Measurements from ENCODE around the gene RNF220. TPM values are rescaled to one million over a fixed set of nuclear protein-coding genes. Genes with fewer than 3 reads are reported as not detected.

The RNF220 gene
- total RNA-seq, 1 donor from 2014 or later = 102 TPM

- Mint-ChIP-seq H3K4me3 (no peak overlapping the region), H3K4me1 (no peaks in the 10 kb centered on the region), H3K9me3 (no peaks in the 10 kb centered on the region), H3K27ac (no peak overlapping the region), H3K27me3 (no peaks in the 10 kb centered on the region), H3K36me3 (ENCODE audit: low read depth) (no peaks in the 10 kb centered on the region)
- intact Hi-C loops (cut with micrococcal nuclease) = no loop called here
- no peak for DNase-seq
These were observed 180.4 kb downstream of the RNF220 start for GRCh38 chr1:44585315-44585920.

- Mint-ChIP-seq H3K4me1 (no peaks in the 10 kb centered on the region), H3K27me3 (no peaks in the 10 kb centered on the region), H3K27ac (no peak overlapping the region), H3K9me3 (no peaks in the 10 kb centered on the region), H3K4me3 (no peak overlapping the region), H3K36me3 (ENCODE audit: low read depth) (no peaks in the 10 kb centered on the region)
- intact Hi-C loops (cut with micrococcal nuclease) = no loop called here
- no peak for DNase-seq
These were observed 182.9 kb downstream of the RNF220 start for GRCh38 chr1:44587796-44588460.

- no peaks in the 10 kb centered on the region for H3K36me3 Mint-ChIP-seq (ENCODE audit: low read depth)
- intact Hi-C loops (cut with micrococcal nuclease) = no loop called here
These were observed 183.6 kb downstream of the RNF220 start for GRCh38 chr1:44588551-44589210.

GRCh38 chr1:44590475-44590874 is 185.4 kb downstream of the RNF220 start:
- intact Hi-C loops (cut with micrococcal nuclease) = no loop called here
- Mint-ChIP-seq H3K4me1 (no peaks in the 10 kb centered on the region), H3K4me3 (no peak overlapping the region), H3K27ac (no peak overlapping the region), H3K9me3 (no peaks in the 10 kb centered on the region), H3K36me3 (ENCODE audit: low read depth) (no peaks in the 10 kb centered on the region), H3K27me3 (no peaks in the 10 kb centered on the region)
- DNase-seq = no peak

More at GRCh38 chr1:44588551-44589210, 183.6 kb downstream of the RNF220 start:
- Mint-ChIP-seq H3K4me3 (no peak overlapping the region), H3K27me3 (no peaks in the 10 kb centered on the region), H3K9me3 (no peaks in the 10 kb centered on the region), H3K27ac (no peak overlapping the region), H3K4me1 (no peaks in the 10 kb centered on the region)
- no peak for DNase-seq

GRCh38 chr1:44591381-44591780 is 186.3 kb downstream of the RNF220 start:
- H3K27me3 Mint-ChIP-seq = no peaks in the 10 kb centered on the region
- H3K9me3 Mint-ChIP-seq = no peaks in the 10 kb centered on the region
- H3K36me3 Mint-ChIP-seq (ENCODE audit: low read depth) = no peaks in the 10 kb centered on the region
- DNase-seq = no peak
- H3K4me3 Mint-ChIP-seq = no peak overlapping the region
- no peaks in the 10 kb centered on the region for H3K4me1 Mint-ChIP-seq
- intact Hi-C loops (cut with micrococcal nuclease) = no loop called here
- H3K27ac Mint-ChIP-seq = no peak overlapping the region

- intact Hi-C loops (cut with micrococcal nuclease) = no loop called here
- no peaks in the 10 kb centered on the region for H3K4me1 Mint-ChIP-seq
- H3K4me3 Mint-ChIP-seq = no peak overlapping the region
- DNase-seq = no peak
- no peaks in the 10 kb centered on the region for H3K27me3 Mint-ChIP-seq
- H3K27ac Mint-ChIP-seq = no peak overlapping the region
- H3K36me3 Mint-ChIP-seq (ENCODE audit: low read depth) = no peaks in the 10 kb centered on the region
- no peaks in the 10 kb centered on the region for H3K9me3 Mint-ChIP-seq
These were observed 187.4 kb downstream of the RNF220 start for GRCh38 chr1:44592208-44593145.

- no peaks in the 10 kb centered on the region for H3K9me3 Mint-ChIP-seq
- no peak overlapping the region for H3K27ac Mint-ChIP-seq
- intact Hi-C loops (cut with micrococcal nuclease) = no loop called here
- no peaks in the 10 kb centered on the region for H3K36me3 Mint-ChIP-seq (ENCODE audit: low read depth)
- DNase-seq = no peak
- no peaks in the 10 kb centered on the region for H3K27me3 Mint-ChIP-seq
- H3K4me3 Mint-ChIP-seq = no peak overlapping the region
- H3K4me1 Mint-ChIP-seq = no peaks in the 10 kb centered on the region
These were observed 189.3 kb downstream of the RNF220 start for GRCh38 chr1:44594353-44594752.

- H3K27ac Mint-ChIP-seq = no peak overlapping the region
- intact Hi-C loops (cut with micrococcal nuclease) = loop anchor here (5.0 kb wide), 1 partner anchor 378 kb away; no protein-coding TSS in a partner anchor
These were observed 190.0 kb downstream of the RNF220 start for GRCh38 chr1:44594871-44595735.

GRCh38 chr1:44596511-44596910 is 191.5 kb downstream of the RNF220 start:
- Mint-ChIP-seq H3K4me1 (no peaks in the 10 kb centered on the region), H3K9me3 (no peaks in the 10 kb centered on the region)

More at GRCh38 chr1:44594871-44595735, 190.0 kb downstream of the RNF220 start:
- Mint-ChIP-seq H3K9me3 (no peaks in the 10 kb centered on the region), H3K4me1 (no peaks in the 10 kb centered on the region), H3K36me3 (ENCODE audit: low read depth) (no peaks in the 10 kb centered on the region), H3K4me3 (no peak overlapping the region), H3K27me3 (no peaks in the 10 kb centered on the region)
- peak; percentile 92 for DNase-seq

GRCh38 chr1:44598167-44598566 is 193.1 kb downstream of the RNF220 start:
- no peaks in the 10 kb centered on the region for H3K9me3 Mint-ChIP-seq
- H3K4me1 Mint-ChIP-seq = no peaks in the 10 kb centered on the region
- H3K27me3 Mint-ChIP-seq = no peaks in the 10 kb centered on the region
- intact Hi-C loops (cut with micrococcal nuclease) = loop anchor here (5.0 kb wide), 1 partner anchor 381 kb away; no protein-coding TSS in a partner anchor
- H3K27ac Mint-ChIP-seq = no peak overlapping the region
- no peak for DNase-seq
- no peaks in the 10 kb centered on the region for H3K36me3 Mint-ChIP-seq (ENCODE audit: low read depth)
- no peak overlapping the region for H3K4me3 Mint-ChIP-seq

More at GRCh38 chr1:44596511-44596910, 191.5 kb downstream of the RNF220 start:
- no peak for DNase-seq
- Mint-ChIP-seq H3K36me3 (ENCODE audit: low read depth) (no peaks in the 10 kb centered on the region), H3K27ac (no peak overlapping the region), H3K27me3 (no peaks in the 10 kb centered on the region), H3K4me3 (no peak overlapping the region)
- intact Hi-C loops (cut with micrococcal nuclease) = loop anchor here (5.0 kb wide), 1 partner anchor 379 kb away; no protein-coding TSS in a partner anchor

- H3K36me3 Mint-ChIP-seq (ENCODE audit: low read depth) = no peaks in the 10 kb centered on the region
These were observed 197.9 kb downstream of the RNF220 start for GRCh38 chr1:44602634-44603628.

GRCh38 chr1:44603718-44604117 is 198.7 kb downstream of the RNF220 start:
- H3K9me3 Mint-ChIP-seq = no peaks in the 10 kb centered on the region
- no peaks in the 10 kb centered on the region for H3K27me3 Mint-ChIP-seq
- H3K36me3 Mint-ChIP-seq (ENCODE audit: low read depth) = no peaks in the 10 kb centered on the region
- intact Hi-C loops (cut with micrococcal nuclease) = no loop called here
- H3K4me1 Mint-ChIP-seq = no peaks in the 10 kb centered on the region
- DNase-seq = no peak
- H3K27ac Mint-ChIP-seq = no peak overlapping the region
- H3K4me3 Mint-ChIP-seq = no peak overlapping the region

More at GRCh38 chr1:44602634-44603628, 197.9 kb downstream of the RNF220 start:
- Mint-ChIP-seq H3K4me3 (no peak overlapping the region), H3K4me1 (no peaks in the 10 kb centered on the region), H3K27me3 (no peaks in the 10 kb centered on the region), H3K9me3 (no peaks in the 10 kb centered on the region), H3K27ac (no peak overlapping the region)
- DNase-seq = no peak
- intact Hi-C loops (cut with micrococcal nuclease) = no loop called here

All from activated CD4-positive, alpha-beta T cell treated with anti-CD3 and anti-CD28 coated beads, Interleukin-2, amount 10 ng/mL, durations not matched to agents 24 days and 14 days (primary cell).